Activated T-cell treated with anti-CD3 and anti-CD28 coated beads, Interleukin-2, amount 50 U/mL, for 48 hours (primary cell): ENCODE data around the gene CT47C1.
"Not testable (repeated sequence)": the region's sequence is repeated elsewhere in the genome, so short reads cannot be mapped to it uniquely, and the experiment has no call there.

ENCODE experiments used
- DNase-seq, 2 experiments: peaks; one replicate each; pipeline ENCODE4 v3.0.0-alpha.2; 2020

Gene CT47C1

GRCh38 chrX:119072744-119073143 is at the start of gene CT47C1:
CT47C1 (plus strand) TSS chrX:119072993; CDS start chrX:119073226, 233 bp downstream.
- DNase-seq = no peak

- no peak for DNase-seq
These were observed 46.9 kb upstream of the CT47C1 start for GRCh38 chrX:119025900-119026299.

DNA sequence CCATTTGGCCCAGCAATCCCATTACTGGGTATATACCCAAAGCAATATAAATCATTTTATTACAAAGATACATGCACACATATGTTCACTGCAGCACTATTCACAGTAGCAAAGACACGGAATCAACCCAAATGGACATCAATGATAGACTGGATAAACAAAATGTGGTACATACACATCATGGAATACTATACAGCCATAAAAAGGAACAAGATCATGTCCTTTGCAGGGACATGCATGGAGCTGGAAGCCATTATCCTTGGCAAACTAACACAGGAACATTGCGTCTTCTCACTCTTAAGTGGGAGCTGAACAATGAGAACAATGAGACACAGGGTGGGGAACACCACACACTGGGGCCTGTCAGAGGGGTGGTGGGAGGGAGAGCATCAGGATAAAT is 46.4 kb upstream of the CT47C1 start:
- DNase-seq = not testable (repeated sequence)

DNA sequence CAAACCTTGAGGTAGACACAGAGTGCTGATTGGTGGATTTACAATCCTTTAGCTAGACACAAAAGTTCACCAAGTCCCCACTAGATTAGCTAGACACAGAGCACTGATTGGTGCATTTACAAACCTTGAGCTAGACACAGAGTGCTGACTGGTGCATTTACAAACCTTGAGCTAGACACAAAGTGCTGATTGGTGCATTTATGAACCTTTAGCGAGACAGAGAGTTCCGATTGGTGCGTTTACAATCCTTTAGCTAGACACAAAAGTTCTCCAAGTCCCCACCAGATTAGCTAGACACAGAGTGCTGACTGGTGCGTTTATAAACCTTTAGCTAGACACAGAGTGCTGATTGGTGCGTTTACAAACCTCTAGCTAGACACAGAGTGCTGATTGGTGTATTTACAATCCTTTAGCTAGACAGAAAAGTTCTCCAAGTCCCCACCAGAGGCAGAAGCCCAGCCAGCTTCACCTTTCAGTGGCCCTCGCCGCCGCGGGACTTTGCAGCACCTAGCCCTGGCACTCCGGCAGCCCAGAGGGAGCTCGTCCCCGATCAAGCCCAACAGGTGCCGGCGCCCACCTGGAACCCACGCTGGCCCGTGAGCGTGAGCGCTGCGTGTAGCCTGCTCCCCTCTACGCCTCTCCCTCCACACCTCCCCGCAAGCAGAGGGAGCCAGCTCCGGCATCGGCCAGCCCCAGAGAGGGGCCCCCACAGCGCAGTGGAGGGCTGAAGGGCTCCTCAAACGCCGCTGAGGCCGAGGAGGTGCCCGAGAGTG is 44.6 kb upstream of the CT47C1 start:
- not testable (repeated sequence) for DNase-seq

DNA sequence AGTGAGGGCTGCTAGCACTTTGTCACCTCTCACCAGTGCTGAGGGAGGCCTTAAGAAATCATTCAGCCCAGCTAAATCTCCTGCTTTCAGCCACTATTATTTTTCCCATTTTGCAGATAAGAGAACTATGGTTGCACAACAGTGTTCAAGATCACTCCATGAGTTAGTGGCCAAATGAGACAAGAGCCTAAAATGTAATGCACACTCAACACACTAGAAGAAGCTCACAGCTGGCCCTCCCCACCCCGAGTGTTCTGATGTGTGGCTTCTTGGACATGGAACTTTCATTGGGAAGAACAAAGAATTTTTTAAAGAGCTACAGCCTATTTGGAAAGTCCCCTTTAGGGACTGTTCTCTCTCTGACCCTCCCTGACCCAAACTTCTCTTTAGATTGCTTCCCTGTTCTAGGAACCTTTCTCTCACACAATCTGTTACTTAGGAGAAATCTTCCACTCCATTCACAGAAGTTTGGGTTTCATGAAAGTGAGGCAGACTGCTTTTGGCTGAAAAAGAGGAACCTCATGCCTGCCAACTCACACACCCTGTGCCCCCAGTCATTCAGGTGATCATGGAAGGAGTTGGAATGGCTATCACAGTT is 44.0 kb upstream of the CT47C1 start:
- no peak for DNase-seq

DNA sequence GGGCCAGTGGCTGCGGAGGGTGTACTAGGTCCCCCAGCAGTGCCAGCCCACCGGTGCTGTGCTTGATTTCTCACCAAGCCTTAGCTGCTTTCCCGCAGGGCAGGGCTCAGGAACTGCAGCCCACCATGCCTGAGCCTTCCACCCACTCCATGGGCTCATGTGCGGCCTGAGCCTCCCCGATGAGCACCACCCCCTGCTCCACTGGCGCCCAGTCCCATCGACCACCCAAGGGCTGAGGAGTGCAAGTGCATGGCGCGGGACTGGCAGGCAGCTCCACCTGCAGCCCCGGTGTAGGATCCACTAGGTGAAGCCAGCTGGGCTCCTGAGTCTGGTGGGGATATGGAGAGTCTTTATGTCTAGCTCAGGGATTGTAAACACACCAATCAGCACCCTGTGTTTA is 43.1 kb upstream of the CT47C1 start:
- DNase-seq = not testable (repeated sequence)

DNA sequence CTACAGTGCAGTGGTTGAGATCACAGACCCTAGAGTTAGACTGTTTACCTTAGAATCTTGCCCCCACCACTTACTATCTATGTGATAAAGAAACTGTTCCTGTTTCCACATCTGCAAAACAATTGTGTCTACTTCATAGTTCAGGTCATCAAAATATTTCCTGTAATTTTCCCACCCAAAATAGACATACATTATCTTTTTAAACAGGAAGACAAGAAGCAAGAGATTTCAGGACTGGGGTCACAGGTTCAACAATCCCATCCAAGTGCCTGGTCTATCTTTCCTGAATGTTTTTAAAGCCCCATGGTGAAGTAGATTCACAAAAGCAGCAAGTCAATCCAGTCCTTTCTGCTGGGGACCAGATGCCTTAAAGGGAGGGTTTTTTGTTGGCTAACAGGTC is 41.8 kb upstream of the CT47C1 start:
- no peak for DNase-seq

DNA sequence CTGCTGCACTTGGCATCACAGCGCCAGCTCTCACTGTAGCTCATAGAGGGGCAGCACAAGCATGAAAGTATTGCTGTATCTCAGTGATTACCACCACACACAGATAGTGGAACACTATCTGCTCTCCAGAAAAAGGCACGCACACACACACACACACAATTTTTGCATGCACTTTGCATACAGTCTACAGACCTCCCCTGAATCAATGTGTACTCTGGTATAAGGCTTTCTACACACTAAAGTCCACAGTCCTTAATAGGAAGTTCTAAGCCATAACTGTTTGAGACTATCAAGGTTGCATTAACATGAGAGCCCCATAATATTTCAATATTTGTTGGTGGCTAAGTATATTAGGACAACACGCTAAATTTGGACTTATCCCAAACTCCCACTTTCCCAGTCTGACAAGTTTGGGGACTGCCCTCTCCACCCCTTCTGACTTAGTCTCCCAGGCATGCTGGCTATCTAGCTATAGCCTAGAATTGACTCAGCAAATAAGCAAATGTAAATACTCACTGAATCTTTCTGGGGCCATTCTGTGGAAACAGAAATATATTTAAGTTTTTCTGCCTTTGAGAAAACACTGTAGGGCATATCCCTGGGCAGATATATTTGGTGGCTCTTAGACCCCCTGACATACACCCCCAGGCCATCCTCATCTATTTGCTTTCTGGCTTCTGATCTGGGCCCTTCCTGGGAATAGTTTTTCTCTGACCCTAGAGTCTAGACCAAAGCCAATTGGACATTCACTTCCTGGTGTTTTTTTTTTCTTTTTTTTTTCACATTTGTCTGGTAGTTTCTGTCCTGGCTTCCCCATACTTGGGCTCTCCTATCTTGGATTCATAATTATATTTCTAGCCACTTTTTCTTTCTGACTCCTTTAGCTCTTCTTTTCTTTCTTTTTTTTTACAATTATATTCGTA is 36.4 kb upstream of the CT47C1 start:
- no peak for DNase-seq

- DNase-seq = no peak
These were observed 32.4 kb upstream of the CT47C1 start for GRCh38 chrX:119040432-119040831.

GRCh38 chrX:119041175-119041574 is 31.6 kb upstream of the CT47C1 start:
- no peak for DNase-seq

DNA sequence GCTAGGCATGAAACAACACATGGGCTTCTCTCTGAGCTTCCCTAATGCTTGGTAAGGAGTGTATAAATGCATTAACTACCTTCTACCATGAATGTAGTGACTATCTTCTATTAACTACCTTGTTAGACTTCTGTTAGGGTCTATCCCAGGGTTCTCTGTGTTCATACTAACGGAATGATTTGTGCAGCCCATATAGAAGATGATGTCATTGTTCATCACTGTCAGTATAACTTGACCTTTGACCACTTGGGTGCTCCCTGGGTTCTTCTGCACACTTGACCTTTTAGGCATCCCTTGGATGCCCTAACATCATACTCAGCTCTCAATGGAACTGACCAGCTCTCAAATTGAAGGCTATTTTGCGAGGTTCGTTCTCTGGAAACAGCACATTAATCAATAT is 30.8 kb upstream of the CT47C1 start:
- DNase-seq = no peak

- DNase-seq = no peak
These were observed 29.8 kb upstream of the CT47C1 start for GRCh38 chrX:119042996-119043395.

GRCh38 chrX:119045884-119046283 is 26.9 kb upstream of the CT47C1 start:
- no peak for DNase-seq

DNA sequence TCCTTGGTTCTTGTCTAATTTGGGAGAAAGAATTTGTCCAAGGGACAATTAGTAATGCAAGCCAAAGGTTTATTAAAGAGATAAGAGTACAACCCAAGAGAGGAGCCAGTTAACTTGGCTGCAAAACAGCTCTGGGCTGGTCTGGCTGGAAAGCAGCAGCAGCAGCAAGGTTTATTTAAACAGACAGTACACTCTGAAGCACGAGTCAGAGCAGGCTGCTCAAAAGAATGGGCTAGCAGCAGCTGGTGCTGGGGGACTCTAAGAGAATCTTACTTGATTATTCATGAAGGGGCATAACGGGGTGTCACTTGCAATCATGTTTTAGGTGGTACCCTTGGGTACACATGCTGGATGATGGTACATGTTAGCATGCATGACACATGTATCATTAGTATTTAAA is 17.1 kb upstream of the CT47C1 start:
- DNase-seq = no peak

DNA sequence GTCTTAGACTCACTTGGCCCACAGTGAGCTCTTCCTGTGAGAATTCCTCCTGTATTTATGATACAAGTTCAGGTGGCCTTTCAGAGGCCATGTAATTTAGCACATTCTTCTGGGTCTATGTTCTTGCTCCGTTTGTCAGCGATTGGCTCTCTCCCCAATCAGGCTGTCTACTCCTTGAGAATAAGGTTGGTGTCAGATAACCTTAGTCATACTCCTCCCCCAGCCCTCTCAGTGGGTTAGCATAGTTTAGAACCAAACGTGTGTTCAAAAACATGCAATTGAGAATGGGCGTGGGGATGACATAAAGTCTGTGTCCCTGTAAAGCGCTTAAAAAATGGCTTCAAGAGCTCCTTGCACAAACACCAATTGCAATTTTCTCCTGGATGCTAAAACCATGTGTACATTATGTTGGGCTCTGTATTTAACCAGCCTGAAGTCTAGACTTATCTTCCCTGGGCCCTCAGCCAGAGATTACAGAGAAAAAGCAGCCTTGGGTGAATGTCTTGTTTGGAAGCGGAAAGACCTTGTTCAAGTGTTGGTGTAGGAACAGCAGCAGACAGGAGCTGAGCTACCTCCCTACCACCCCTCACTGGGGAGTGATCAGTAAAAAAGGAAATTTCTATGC is 9.9 kb upstream of the CT47C1 start:
- no peak for DNase-seq

DNA sequence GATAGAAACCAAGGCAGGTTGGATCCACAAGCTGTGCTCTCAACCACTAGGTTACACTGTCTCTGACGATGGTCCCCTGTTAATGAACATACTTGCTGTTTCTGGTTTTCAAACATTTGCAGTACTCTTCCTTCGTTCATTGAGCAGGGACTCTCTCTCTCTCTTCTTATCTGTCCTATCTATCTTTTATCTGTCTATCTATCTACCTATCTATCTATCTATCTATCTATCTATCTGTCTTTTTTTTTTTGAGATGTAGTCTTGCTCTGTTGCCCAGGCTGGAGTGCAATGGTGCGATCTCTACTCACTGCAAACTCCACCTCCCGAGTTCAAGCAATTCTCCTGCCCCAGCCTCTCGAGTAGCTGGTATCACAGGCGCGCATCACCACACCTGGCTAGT is 9.4 kb upstream of the CT47C1 start:
- DNase-seq = no peak

GRCh38 chrX:119067023-119067739 is 5.6 kb upstream of the CT47C1 start:
- DNase-seq = peak; percentile 57 to 64

DNA sequence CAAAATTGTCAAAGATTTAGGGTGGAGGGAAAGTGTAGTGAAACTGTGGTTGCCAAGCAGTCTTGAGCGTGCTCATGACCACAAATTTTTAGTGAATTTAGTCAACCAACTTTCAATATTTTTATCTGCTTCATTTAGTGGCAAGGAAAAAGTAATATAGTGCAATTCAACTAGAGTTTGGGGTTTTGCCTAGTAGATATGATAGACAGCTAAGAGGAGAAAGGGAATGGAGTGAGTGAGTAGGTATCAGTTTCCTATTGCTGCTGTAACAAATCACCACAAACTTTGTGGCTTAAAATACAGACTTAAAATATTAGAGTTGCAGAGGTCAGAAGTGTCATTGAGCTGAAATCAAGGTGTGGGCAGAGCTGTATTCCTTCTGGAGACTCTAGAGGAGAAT is 3.7 kb upstream of the CT47C1 start:
- no peak for DNase-seq

DNA sequence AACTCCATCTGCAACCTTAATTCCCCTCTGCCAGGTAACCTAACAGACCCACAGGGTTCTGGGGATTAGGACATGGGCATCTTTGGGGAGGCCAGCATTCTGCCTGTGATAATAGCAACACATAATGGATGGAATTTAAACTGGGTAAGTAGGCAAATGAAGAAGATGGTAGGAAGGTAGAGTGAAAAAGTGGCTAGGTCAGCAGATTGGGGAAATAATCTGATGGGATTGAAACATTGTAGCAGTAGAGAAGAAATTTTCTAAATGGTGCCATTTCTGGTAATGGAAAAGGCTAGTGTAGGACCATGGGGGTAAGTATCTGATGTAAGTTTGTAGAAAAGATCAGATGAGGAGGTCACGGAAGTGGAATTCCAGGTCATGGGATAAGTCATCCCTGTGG is 3.0 kb upstream of the CT47C1 start:
- DNase-seq = no peak

- DNase-seq = no peak
These were observed 1.4 kb upstream of the CT47C1 start for GRCh38 chrX:119071381-119071780.

- no peak for DNase-seq
These were observed 560 bp downstream of the CT47C1 start for GRCh38 chrX:119073200-119073905.

- no peak for DNase-seq
These were observed 1.1 kb downstream of the CT47C1 start for GRCh38 chrX:119073911-119074310.
